NCI-H1417 (cell line): ENCODE data around the gene EWSR1.

ENCODE experiments used
- DNase-seq, 3 experiments: peaks; one replicate each; lab custom pipeline; 2025; lab: John Stamatoyannopoulos, UW

The EWSR1 gene

GRCh38 chr22:29306835-29307595 lies 38.9 kb downstream of the EWSR1 start:
- peak; percentile 59 to 72 (median 67) for DNase-seq

GRCh38 chr22:29307596-29308147 lies 39.6 kb downstream of the EWSR1 start:
- no peak for DNase-seq

- no peak for DNase-seq
These were observed 40.2 kb downstream of the EWSR1 start for GRCh38 chr22:29308148-29308790.

GRCh38 chr22:29308791-29309262 lies 40.8 kb downstream of the EWSR1 start:
- DNase-seq: no peak

GRCh38 chr22:29309332-29310064 lies 41.4 kb downstream of the EWSR1 start:
- no peak for DNase-seq

GRCh38 chr22:29310065-29310862 lies 42.2 kb downstream of the EWSR1 start:
- no peak for DNase-seq

GRCh38 chr22:29310863-29311339 lies 42.8 kb downstream of the EWSR1 start:
- DNase-seq: peak; percentile 10 to 57 (median 31)

GRCh38 chr22:29311464-29312217 lies 43.6 kb downstream of the EWSR1 start:
- DNase-seq: no peak

- DNase-seq: no peak
These were observed 44.4 kb downstream of the EWSR1 start for GRCh38 chr22:29312218-29313125.

- DNase-seq: no peak
These were observed 45.1 kb downstream of the EWSR1 start for GRCh38 chr22:29313126-29313575.

GRCh38 chr22:29313576-29314466 lies 45.8 kb downstream of the EWSR1 start:
- peak in 1 of 3 experiments; percentile 23 for DNase-seq

GRCh38 chr22:29314537-29315285 lies 46.6 kb downstream of the EWSR1 start:
- DNase-seq: peak in 1 of 3 experiments; percentile 6

GRCh38 chr22:29315286-29316140 lies 47.4 kb downstream of the EWSR1 start, which contains the start of gene RASL10A:
TSS of gene RASL10A (minus strand) at chr22:29315697. CDS start at chr22:29315246, 451 bp downstream.
- peak in 2 of 3 experiments; percentile 5 to 37 for DNase-seq

GRCh38 chr22:29316141-29316828 lies 48.2 kb downstream of the EWSR1 start:
- DNase-seq: no peak

GRCh38 chr22:29317827-29318454 lies 49.9 kb downstream of the EWSR1 start:
- no peak for DNase-seq
